Measurements from ENCODE around the gene DHRS7B.

DNA sequence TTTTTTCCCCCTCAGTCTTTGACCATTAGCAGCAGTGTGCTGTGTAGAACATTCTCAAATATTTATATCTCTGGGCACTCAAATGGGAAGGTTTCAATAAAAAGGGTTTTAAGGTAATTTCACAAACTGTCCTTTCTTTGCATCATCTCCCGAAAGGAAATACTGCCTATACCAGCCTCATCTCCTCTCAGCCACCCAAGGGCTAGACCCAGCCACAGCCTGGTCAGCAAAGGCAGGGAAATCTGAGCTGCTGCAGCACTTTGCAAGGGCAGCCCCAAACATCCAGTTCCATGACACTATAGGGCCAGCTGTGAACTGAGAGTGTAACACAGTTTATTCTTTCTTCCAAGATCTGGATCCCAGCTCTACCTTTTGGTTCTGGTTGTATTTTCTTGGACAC lies 58.3 kb downstream of the DHRS7B start:
- TF ChIP-seq MXI1 (conservative IDR thresholded peaks at IDR 0.05; ENCODE audit: poor library complexity, severe bottlenecking) (no peak), POLR2AphosphoS5 (IDR thresholded peaks at IDR 0.05) (no peak)
- TF ChIP-seq, protein P1, sequence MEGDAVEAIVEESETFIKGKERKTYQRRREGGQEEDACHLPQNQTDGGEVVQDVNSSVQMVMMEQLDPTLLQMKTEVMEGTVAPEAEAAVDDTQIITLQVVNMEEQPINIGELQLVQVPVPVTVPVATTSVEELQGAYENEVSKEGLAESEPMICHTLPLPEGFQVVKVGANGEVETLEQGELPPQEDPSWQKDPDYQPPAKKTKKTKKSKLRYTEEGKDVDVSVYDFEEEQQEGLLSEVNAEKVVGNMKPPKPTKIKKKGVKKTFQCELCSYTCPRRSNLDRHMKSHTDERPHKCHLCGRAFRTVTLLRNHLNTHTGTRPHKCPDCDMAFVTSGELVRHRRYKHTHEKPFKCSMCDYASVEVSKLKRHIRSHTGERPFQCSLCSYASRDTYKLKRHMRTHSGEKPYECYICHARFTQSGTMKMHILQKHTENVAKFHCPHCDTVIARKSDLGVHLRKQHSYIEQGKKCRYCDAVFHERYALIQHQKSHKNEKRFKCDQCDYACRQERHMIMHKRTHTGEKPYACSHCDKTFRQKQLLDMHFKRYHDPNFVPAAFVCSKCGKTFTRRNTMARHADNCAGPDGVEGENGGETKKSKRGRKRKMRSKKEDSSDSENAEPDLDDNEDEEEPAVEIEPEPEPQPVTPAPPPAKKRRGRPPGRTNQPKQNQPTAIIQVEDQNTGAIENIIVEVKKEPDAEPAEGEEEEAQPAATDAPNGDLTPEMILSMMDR (IDR thresholded peaks at IDR 0.05; ENCODE audit: poor library complexity, severe bottlenecking): no peak
